ENCODE results near the gene MSN. TPM values are rescaled to one million over a fixed set of nuclear protein-coding genes. Genes with fewer than 3 reads are reported as not detected.

Gene MSN
- total RNA-seq, 2 experiments from 2014 or later, result 489 to 610 TPM

DNA sequence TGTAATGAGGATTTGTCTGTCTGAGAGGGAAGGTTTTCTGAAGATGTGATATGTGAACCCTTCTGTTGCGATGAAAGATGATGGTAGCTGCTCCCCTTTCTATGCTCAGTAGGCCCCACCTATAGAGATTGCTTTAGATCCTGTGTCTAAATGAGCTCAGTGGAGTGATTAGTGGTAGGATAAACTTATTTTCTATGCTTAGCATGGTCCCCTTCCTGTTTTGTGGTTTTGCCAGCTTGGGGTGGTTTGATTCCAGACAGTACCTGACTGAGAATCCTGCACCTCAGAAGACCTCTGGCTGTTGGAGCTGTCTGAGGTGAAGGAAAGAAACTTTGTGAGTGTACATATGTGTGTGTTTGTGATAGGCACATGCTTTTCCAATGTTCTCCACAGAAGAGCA is 17.7 kb downstream of the MSN start:
- H3K36me3 Mint-ChIP-seq, result peaks cover 38% of the 10 kb centered on the region
- no peaks in the 10 kb centered on the region for H3K9me3 Mint-ChIP-seq (ENCODE audit: low read depth)
- H3K27ac Mint-ChIP-seq, result peak overlapping the region; percentile 70
- H3K4me1 Mint-ChIP-seq, result peaks cover 83% of the 10 kb centered on the region
- H3K27me3 Mint-ChIP-seq, result no peaks in the 10 kb centered on the region
- no peak overlapping the region for H3K4me3 Mint-ChIP-seq
- DNase-seq (no peak), ATAC-seq (no peak)
- CTCF ChIA-PET, result interaction anchor here (1.4 to 1.5 kb wide), 2 partner anchors 10 kb away, joined by 3 to 5 read pairs; no protein-coding TSS in a partner anchor

DNA sequence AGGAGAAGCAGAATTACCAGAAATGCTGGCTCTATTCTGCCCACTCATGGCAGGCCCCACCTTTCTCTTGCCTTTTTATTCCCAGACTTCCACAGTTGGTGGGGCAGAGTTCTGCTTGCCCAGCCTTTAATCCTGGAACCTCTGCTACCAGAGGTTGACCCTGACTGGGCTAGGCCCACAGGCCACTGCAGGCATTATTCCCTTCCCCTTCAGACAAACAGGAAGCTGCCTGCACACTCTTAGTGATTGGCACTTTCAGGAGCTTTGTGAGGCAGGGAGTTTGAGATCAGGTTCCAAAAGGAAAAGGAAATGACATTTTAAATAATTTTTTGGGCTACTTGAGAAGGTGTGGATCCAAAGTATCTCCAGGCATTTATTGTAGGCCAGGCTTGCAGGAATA is 18.8 kb downstream of the MSN start:
- no peaks in the 10 kb centered on the region for H3K27me3 Mint-ChIP-seq
- peaks cover 38% of the 10 kb centered on the region for H3K36me3 Mint-ChIP-seq
- H3K4me3 Mint-ChIP-seq, result no peak overlapping the region
- peaks cover 88% of the 10 kb centered on the region for H3K4me1 Mint-ChIP-seq
- CTCF ChIA-PET, result interaction anchor here (0.8 to 1.7 kb wide), 3 partner anchors 9 to 90 kb away, joined by 3 to 6 read pairs (median 4); no protein-coding TSS in a partner anchor
- no peaks in the 10 kb centered on the region for H3K9me3 Mint-ChIP-seq (ENCODE audit: low read depth)
- no peak for DNase-seq
- no peak for ATAC-seq
- peak overlapping the region; percentile 19 for H3K27ac Mint-ChIP-seq

- H3K27me3 Mint-ChIP-seq, result no peaks in the 10 kb centered on the region
- ATAC-seq (peak; percentile 11), DNase-seq (no peak)
- CTCF ChIA-PET, result interaction anchor here (1.0 to 2.1 kb wide), 6 partner anchors 9 to 91 kb away, joined by 3 to 6 read pairs (median 4); no protein-coding TSS in a partner anchor
- no peaks in the 10 kb centered on the region for H3K9me3 Mint-ChIP-seq (ENCODE audit: low read depth)
- H3K27ac Mint-ChIP-seq, result peak overlapping the region; percentile 70
- peak overlapping the region; percentile 43 for H3K4me3 Mint-ChIP-seq
- H3K36me3 Mint-ChIP-seq, result peaks cover 38% of the 10 kb centered on the region
- H3K4me1 Mint-ChIP-seq, result peaks cover 86% of the 10 kb centered on the region
Observed at GRCh38 chrX:65687367-65687766, 19.9 kb downstream of the MSN start.

DNA sequence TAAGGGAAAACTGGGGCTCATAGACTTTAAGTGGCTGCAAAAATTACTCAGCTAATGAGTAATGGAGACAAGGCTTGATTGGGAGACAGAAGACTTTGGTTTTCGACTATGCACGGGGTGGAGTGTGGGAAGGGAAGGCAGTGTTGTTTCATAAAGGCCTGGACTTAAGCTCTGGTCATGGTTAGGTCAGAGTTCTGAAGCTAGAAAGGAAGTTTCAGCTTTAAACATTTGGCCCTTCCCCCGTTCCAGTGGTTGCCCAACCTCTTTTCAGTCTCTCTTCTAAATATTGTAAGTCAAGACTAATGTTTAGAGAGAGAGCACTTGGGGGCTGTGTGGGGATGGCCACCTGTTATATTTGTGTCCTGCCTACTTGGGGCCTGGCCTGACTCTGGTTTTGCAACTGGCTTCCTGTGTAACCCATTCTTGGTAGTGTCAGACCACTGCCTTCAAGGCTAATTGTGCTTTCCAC is 21.0 kb downstream of the MSN start:
- CTCF ChIA-PET, result interaction anchor here (2.1 kb wide), 2 partner anchors 10 kb away, joined by 5 to 6 read pairs; no protein-coding TSS in a partner anchor
- Mint-ChIP-seq H3K27ac (peak overlapping the region; percentile 55), H3K36me3 (peaks cover 37% of the 10 kb centered on the region), H3K9me3 (ENCODE audit: low read depth) (no peaks in the 10 kb centered on the region), H3K4me3 (peak overlapping the region; percentile 13), H3K4me1 (peaks cover 83% of the 10 kb centered on the region), H3K27me3 (no peaks in the 10 kb centered on the region)
- ATAC-seq (peak; percentile 41), DNase-seq (no peak)

DNA sequence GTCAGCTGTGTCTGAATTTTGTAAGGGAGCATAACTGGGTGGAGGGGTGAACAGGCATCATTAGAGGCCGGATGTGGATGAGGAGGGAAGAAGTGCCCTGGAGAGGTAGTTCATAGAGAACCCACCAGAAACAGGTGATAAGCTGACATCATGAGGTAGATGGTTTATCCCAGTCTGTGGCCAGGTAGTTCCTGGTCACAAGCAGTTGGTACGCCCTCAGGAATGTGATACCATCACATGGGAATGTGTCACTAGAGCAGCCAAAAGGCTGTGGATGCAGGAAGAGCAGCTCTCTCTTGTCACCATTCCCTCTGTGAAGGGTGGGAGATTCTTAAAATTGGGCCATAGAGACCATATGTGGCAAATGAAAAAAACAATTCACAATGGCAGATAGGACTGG is 21.9 kb downstream of the MSN start:
- ATAC-seq, result no peak
- no peak overlapping the region for H3K4me3 Mint-ChIP-seq
- H3K27ac Mint-ChIP-seq, result peak overlapping the region; percentile 55
- no peak for DNase-seq
- H3K36me3 Mint-ChIP-seq, result peaks cover 41% of the 10 kb centered on the region
- H3K27me3 Mint-ChIP-seq, result no peaks in the 10 kb centered on the region
- peaks cover 83% of the 10 kb centered on the region for H3K4me1 Mint-ChIP-seq
- CTCF ChIA-PET, result no interaction called here
- no peaks in the 10 kb centered on the region for H3K9me3 Mint-ChIP-seq (ENCODE audit: low read depth)

GRCh38 chrX:65690057-65690855 is 22.8 kb downstream of the MSN start:
- H3K4me1 Mint-ChIP-seq, result peaks cover 85% of the 10 kb centered on the region

GRCh38 chrX:65695849-65696449 is 28.5 kb downstream of the MSN start:
- ATAC-seq (no peak), DNase-seq (no peak)
- peaks cover 81% of the 10 kb centered on the region for H3K4me1 Mint-ChIP-seq
- CTCF ChIA-PET, result interaction anchor here (1.1 to 1.7 kb wide), 5 partner anchors 10 to 99 kb away, joined by 3 to 5 read pairs (median 4); partner anchors contain the start of gene MSN
- H3K36me3 Mint-ChIP-seq, result peaks cover 27% of the 10 kb centered on the region
- H3K9me3 Mint-ChIP-seq (ENCODE audit: low read depth), result no peaks in the 10 kb centered on the region
- H3K27ac Mint-ChIP-seq, result peak overlapping the region; percentile 97
- H3K27me3 Mint-ChIP-seq, result no peaks in the 10 kb centered on the region
- peak overlapping the region; percentile 57 for H3K4me3 Mint-ChIP-seq

More at GRCh38 chrX:65690057-65690855, 22.8 kb downstream of the MSN start:
- Mint-ChIP-seq H3K27me3 (no peaks in the 10 kb centered on the region), H3K27ac (peak overlapping the region; percentile 73), H3K4me3 (no peak overlapping the region), H3K36me3 (peaks cover 41% of the 10 kb centered on the region), H3K9me3 (ENCODE audit: low read depth) (no peaks in the 10 kb centered on the region)
- DNase-seq, result no peak
- CTCF ChIA-PET, result interaction anchor here (1.1 kb wide), 1 partner anchor 13 kb away, joined by 3 read pairs; no protein-coding TSS in a partner anchor
- no peak for ATAC-seq

DNA sequence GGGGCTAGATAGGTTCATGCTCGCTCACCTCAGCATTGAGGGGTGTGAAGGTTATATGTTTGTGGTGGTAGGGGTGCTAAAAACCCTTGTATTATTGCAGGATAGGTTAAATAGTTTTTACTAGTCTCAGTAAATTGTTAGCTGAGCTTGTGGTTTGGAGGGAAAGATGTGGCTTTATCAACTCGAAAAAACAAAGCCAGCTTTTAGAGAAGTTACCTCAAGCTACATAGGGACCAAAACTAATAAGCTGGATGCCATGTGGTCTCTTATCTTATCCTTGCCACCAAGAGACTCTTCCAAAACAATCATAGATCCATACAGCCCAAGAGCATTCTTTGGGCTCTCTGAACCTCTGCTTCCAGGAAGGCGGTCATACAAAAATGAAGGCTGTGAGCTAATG is 29.2 kb downstream of the MSN start:
- CTCF ChIA-PET, result interaction anchor here (0.9 to 1.7 kb wide), 5 partner anchors 10 to 100 kb away, joined by 3 to 5 read pairs (median 3); partner anchors contain the start of gene MSN
- peak overlapping the region; percentile 57 for H3K4me3 Mint-ChIP-seq
- H3K27ac Mint-ChIP-seq, result peak overlapping the region; percentile 97
- DNase-seq (no peak), ATAC-seq (no peak)
- H3K9me3 Mint-ChIP-seq (ENCODE audit: low read depth), result no peaks in the 10 kb centered on the region
- no peaks in the 10 kb centered on the region for H3K27me3 Mint-ChIP-seq
- H3K4me1 Mint-ChIP-seq, result peaks cover 83% of the 10 kb centered on the region
- H3K36me3 Mint-ChIP-seq, result peaks cover 32% of the 10 kb centered on the region

DNA sequence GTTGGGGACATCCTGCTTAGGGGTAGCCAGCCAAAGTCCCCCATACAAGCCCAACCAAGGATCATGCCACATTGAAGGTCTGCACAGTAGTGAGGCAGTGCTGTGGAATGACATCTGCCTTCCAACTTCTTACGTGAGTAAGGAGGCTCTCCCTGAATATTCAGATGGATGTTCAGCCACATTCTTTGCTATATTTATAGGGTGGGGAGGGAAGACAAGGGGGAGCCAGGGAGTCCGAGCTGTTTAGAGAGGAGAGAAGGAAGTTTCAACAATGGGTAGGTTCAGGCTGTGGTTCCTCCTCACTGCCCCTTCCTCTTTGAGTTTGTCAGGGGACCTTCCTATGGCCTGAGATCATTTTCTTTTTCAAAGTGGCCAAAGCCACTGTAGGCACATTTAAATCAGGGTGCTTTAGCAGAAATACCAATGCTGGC is 29.8 kb downstream of the MSN start:
- Mint-ChIP-seq H3K27ac (peak overlapping the region; percentile 97), H3K27me3 (no peaks in the 10 kb centered on the region), H3K36me3 (peaks cover 32% of the 10 kb centered on the region), H3K4me1 (peaks cover 81% of the 10 kb centered on the region), H3K9me3 (ENCODE audit: low read depth) (no peaks in the 10 kb centered on the region), H3K4me3 (peak overlapping the region; percentile 67)
- ATAC-seq, result no peak
- no peak for DNase-seq
- CTCF ChIA-PET, result interaction anchor here (0.9 to 1.7 kb wide), 8 partner anchors 9 to 101 kb away, joined by 3 to 5 read pairs (median 4); partner anchors contain the start of gene MSN

- DNase-seq (peak; percentile 89), ATAC-seq (peak; percentile 72)
- H3K36me3 Mint-ChIP-seq, result peaks cover 33% of the 10 kb centered on the region
- H3K27ac Mint-ChIP-seq, result peak overlapping the region; percentile 97
- peaks cover 84% of the 10 kb centered on the region for H3K4me1 Mint-ChIP-seq
- CTCF ChIA-PET, result interaction anchor here (1.0 to 1.8 kb wide), 11 partner anchors 10 to 102 kb away, joined by 3 to 18 read pairs (median 4); partner anchors contain the start of gene MSN
- H3K4me3 Mint-ChIP-seq, result peak overlapping the region; percentile 67
- H3K27me3 Mint-ChIP-seq, result no peaks in the 10 kb centered on the region
- H3K9me3 Mint-ChIP-seq (ENCODE audit: low read depth), result no peaks in the 10 kb centered on the region
Observed at GRCh38 chrX:65697915-65698796, 30.7 kb downstream of the MSN start.

- Mint-ChIP-seq H3K36me3 (peaks cover 42% of the 10 kb centered on the region), H3K4me3 (no peak overlapping the region), H3K27ac (peak overlapping the region; percentile 85), H3K27me3 (no peaks in the 10 kb centered on the region), H3K4me1 (peaks cover 87% of the 10 kb centered on the region), H3K9me3 (ENCODE audit: low read depth) (no peaks in the 10 kb centered on the region)
- ATAC-seq (no peak), DNase-seq (no peak)
- CTCF ChIA-PET, result interaction anchor here (1.1 to 1.5 kb wide), 5 partner anchors 12 to 107 kb away, joined by 3 to 4 read pairs (median 3); no protein-coding TSS in a partner anchor
Observed at GRCh38 chrX:65702956-65703355, 35.5 kb downstream of the MSN start.

GRCh38 chrX:65705439-65705838 is 38.0 kb downstream of the MSN start:
- H3K27ac Mint-ChIP-seq, result peak overlapping the region; percentile 87
- ATAC-seq, result peak; percentile 9
- no peak for DNase-seq
- H3K36me3 Mint-ChIP-seq, result peaks cover 53% of the 10 kb centered on the region
- peaks cover 78% of the 10 kb centered on the region for H3K4me1 Mint-ChIP-seq
- peak overlapping the region; percentile 53 for H3K4me3 Mint-ChIP-seq
- CTCF ChIA-PET, result interaction anchor here (1.0 to 1.3 kb wide), 3 partner anchors 10 to 34 kb away, joined by 4 read pairs; no protein-coding TSS in a partner anchor
- H3K9me3 Mint-ChIP-seq (ENCODE audit: low read depth), result no peaks in the 10 kb centered on the region
- H3K27me3 Mint-ChIP-seq, result no peaks in the 10 kb centered on the region

All from activated CD8-positive, alpha-beta memory T cell treated with anti-CD3 and anti-CD28 coated beads, Interleukin-2, amount 10 ng/mL, durations not matched to agents 7 days and 5 days (primary cell).